ENCODE measurements around the gene ST3GAL2. TPM values are rescaled to one million over a fixed set of nuclear protein-coding genes. Genes with fewer than 3 reads are reported as not detected.

The ST3GAL2 gene
- polyA plus RNA-seq, 2 of the 4 experiments (the other 2 are of a cell fraction) = 11.1 to 16.3 TPM

- Histone ChIP-seq H3K4me1 (peaks cover 12% of the 10 kb centered on the region; the same call in 2 of the 3 replicates), H3K27ac (no peak overlapping the region), H3K4me3 (no peak overlapping the region), H3K9me3 (no peaks in the 10 kb centered on the region), H3K4me2 (no peak overlapping the region)
- ChIA-PET CTCF (interaction anchor here (0.9 to 3.7 kb wide), 3 partner anchors 13 to 76 kb away, joined by 4 to 17 read pairs (median 5); no protein-coding TSS in a partner anchor), POLR2A (no interaction called here)
- ATAC-seq (no peak), DNase-seq (ENCODE audit: low read depth in 1 of 2, low spot score in 1 of 2) (no peak), FAIRE-seq (no peak)
- TF ChIP-seq SMC3 (IDR thresholded peaks at IDR 0.05) = no peak
- no peak for TF ChIP-seq HES2 (IDR thresholded peaks at IDR 0.05)
- no peak for TF ChIP-seq ZC3H11A (IDR thresholded peaks at IDR 0.05)
- TF ChIP-seq NFE2L2 (conservative IDR thresholded peaks at IDR 0.05; ENCODE audit: low read length) = no peak
- no peak for TF ChIP-seq HMGXB4 (CRISPR knock-in tag; IDR thresholded peaks at IDR 0.05; ENCODE audit: borderline replicate concordance)
- TF ChIP-seq USF2 (IDR thresholded peaks at IDR 0.05) = no peak
- no peak for TF ChIP-seq CTCF (IDR thresholded peaks at IDR 0.05)
- no peak for TF ChIP-seq PBX3 (IDR thresholded peaks at IDR 0.05)
- TF ChIP-seq REST (IDR thresholded peaks at IDR 0.05) = no peak
- TF ChIP-seq FOXS1 (CRISPR knock-in tag; IDR thresholded peaks at IDR 0.05) = no peak
- no peak for TF ChIP-seq EHF (CRISPR knock-in tag; IDR thresholded peaks at IDR 0.05)
- no peak for TF ChIP-seq EHMT2 (IDR thresholded peaks at IDR 0.05; ENCODE audit: low read depth)
- TF ChIP-seq HEYL (CRISPR knock-in tag; IDR thresholded peaks at IDR 0.05) = no peak
- 91% methylated on average over 5 of the region's 5 CpGs for WGBS (ENCODE audit: missing lambda C conversion rate)
Measured at GRCh38 chr16:70457446-70458166, 18.7 kb upstream of the ST3GAL2 start.

GRCh38 chr16:70455910-70456309, 17.0 kb upstream of the ST3GAL2 start:
- POLR2A ChIA-PET = interaction anchor here (0.9 kb wide), 1 partner anchor 47 kb away, joined by 4 read pairs; no protein-coding TSS in a partner anchor
- TF ChIP-seq CHD2 (IDR thresholded peaks at IDR 0.05; ENCODE audit: low read length, partially characterized antibody) = no peak
- TF ChIP-seq SMC3 (IDR thresholded peaks at IDR 0.05) = 0 out of 3 replicates have a peak, but pooled peaks have one; percentile 7
- no peak for TF ChIP-seq EHF (CRISPR knock-in tag; IDR thresholded peaks at IDR 0.05)
- peak in 1 of 2 experiments; percentile 27; a peak in 1 of 5 replicates for TF ChIP-seq RAD21 (conservative IDR thresholded peaks at IDR 0.05 in 1 of 2, IDR thresholded peaks at IDR 0.05 in 1 of 2)
- no peak for TF ChIP-seq RARB (CRISPR knock-in tag; IDR thresholded peaks at IDR 0.05)
- no peak for TF ChIP-seq BCL3 (IDR thresholded peaks at IDR 0.05)
- TF ChIP-seq KDM1A (IDR thresholded peaks at IDR 0.05; ENCODE audit: low read depth) = no peak
- no peak for TF ChIP-seq ZNF302 (CRISPR knock-in tag; IDR thresholded peaks at IDR 0.05)
- no peak for TF ChIP-seq JUNB (IDR thresholded peaks at IDR 0.05)
- TF ChIP-seq CBX2 (IDR thresholded peaks at IDR 0.05; ENCODE audit: borderline replicate concordance, low read depth) = no peak
- TF ChIP-seq MAX (IDR thresholded peaks at IDR 0.05) = no peak

More at GRCh38 chr16:70455910-70456309, 17.0 kb upstream of the ST3GAL2 start:
- no peak overlapping the region for H3K4me3 ChIP-seq
- peaks cover 12% of the 10 kb centered on the region; the same call in 2 of the 3 replicates for H3K4me1 ChIP-seq
- no peaks in the 10 kb centered on the region for H3K9me3 ChIP-seq
- FAIRE-seq (no peak), ATAC-seq (no peak), DNase-seq (ENCODE audit: low read depth in 1 of 2, low spot score in 1 of 2) (peak in 1 of 2 experiments; percentile 24)
- H3K27ac ChIP-seq = no peak overlapping the region
- H3K4me2 ChIP-seq = peak overlapping the region; percentile 95; the same call in 1 of the 3 replicates
- WGBS (ENCODE audit: missing lambda C conversion rate) = 78% methylated on average over 7 of the region's 7 CpGs
- CTCF ChIA-PET = interaction anchor here (0.7 to 1.5 kb wide), 4 partner anchors 9 to 21 kb away, joined by 3 to 5 read pairs (median 3); no protein-coding TSS in a partner anchor
